ENCODE results near the gene SLCO1A2. TPM values are rescaled to one million over a fixed set of nuclear protein-coding genes. Genes with fewer than 3 reads are reported as not detected.

Gene SLCO1A2
- total and polyA plus RNA-seq, 2 of the 8 experiments (the other 6 are each of a cell fraction or from before 2014, with no cell fraction given), result 2.9 to 5.1 TPM

DNA sequence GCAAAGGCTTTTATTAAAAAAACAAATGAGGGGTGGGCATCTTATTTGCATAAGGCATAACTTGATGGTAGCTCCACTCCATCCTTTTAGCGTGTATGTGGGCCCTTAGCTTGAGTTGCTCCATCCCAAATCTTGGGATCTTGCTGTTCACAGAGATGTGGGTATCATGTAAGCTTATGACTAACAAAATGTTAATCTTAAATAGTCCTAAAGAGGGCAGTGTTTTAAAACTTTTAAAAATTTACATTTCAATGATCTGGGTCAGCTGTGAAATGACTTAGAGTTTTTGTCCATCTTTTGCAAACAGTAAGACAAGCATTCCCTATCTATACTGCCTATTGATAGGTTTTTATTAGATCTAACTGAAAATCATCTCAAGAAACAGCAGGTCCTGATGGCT, 86.0 kb downstream of the SLCO1A2 start:
- Histone ChIP-seq H3K56ac (replicated peaks; ENCODE audit: insufficient read length, low read depth, low read length) (no peak overlapping the region), H4K8ac (ENCODE audit: extremely low read depth, insufficient read depth, low read length) (no peak overlapping the region), H3K4me3 (ENCODE audit: extremely low read depth in 1 of 4, insufficient read depth in 2 of 4, low read depth in 3 of 4, low read length in 4 of 4) (no peak overlapping the region), H2BK5ac (ENCODE audit: low read depth, low read length) (no peak overlapping the region), H4K91ac (replicated peaks; ENCODE audit: insufficient read length, low read length) (no peak overlapping the region), H3K4ac (replicated peaks; ENCODE audit: insufficient read length, low read depth, low read length) (no peak overlapping the region), H3K79me1 (ENCODE audit: low read depth, low read length) (no peaks in the 10 kb centered on the region), H3K9me3 (ENCODE audit: insufficient read depth in 2 of 2, low read depth in 1 of 2, low read length in 1 of 2) (no peaks in the 10 kb centered on the region), H4K20me1 (replicated peaks in 1 of 2; ENCODE audit: control insufficient read depth in 1 of 2, insufficient read depth in 2 of 2, low read length in 2 of 2) (no peaks in the 10 kb centered on the region), H3K18ac (ENCODE audit: extremely low read depth, low read length) (no peak overlapping the region), H3K23ac (ENCODE audit: insufficient read length) (no peak overlapping the region), H2BK12ac (ENCODE audit: low read depth, low read length) (no peak overlapping the region), H2BK20ac (ENCODE audit: low read length) (no peak overlapping the region), H3K14ac (ENCODE audit: insufficient read length) (no peak overlapping the region), H2AFZ (ENCODE audit: low read length) (peak overlapping the region; percentile 8; the same call in 1 of the 2 replicates), H3K27ac (ENCODE audit: low read depth, low read length) (no peak overlapping the region), H3K4me2 (ENCODE audit: insufficient read depth in 1 of 2, low read depth in 2 of 2, low read length in 2 of 2) (no peak overlapping the region), H3K9ac (replicated peaks in 1 of 4; ENCODE audit: extremely low read depth in 1 of 4, low read depth in 3 of 4, low read length in 3 of 4) (no peak overlapping the region), H3K27me3 (replicated peaks in 1 of 4; ENCODE audit: control insufficient read depth in 3 of 4, extremely low read depth in 1 of 4, insufficient read depth in 3 of 4, low read length in 3 of 4) (no peaks in the 10 kb centered on the region), H3K23me2 (ENCODE audit: low read depth, low read length) (no peaks in the 10 kb centered on the region), H2AK5ac (ENCODE audit: low read depth, low read length) (no peak overlapping the region), H2BK120ac (replicated peaks; ENCODE audit: low read depth, low read length) (no peak overlapping the region), H4K5ac (ENCODE audit: insufficient read length, low read depth, low read length) (no peak overlapping the region), H3K79me2 (ENCODE audit: control insufficient read depth in 1 of 2, insufficient read depth in 2 of 2, low read length in 2 of 2) (no peaks in the 10 kb centered on the region), H3K4me1 (replicated peaks in 1 of 4; ENCODE audit: control insufficient read depth in 3 of 4, insufficient read depth in 4 of 4, low read length in 3 of 4) (peaks cover 0 to 3% (median 0%) of the 10 kb centered on the region in 4 experiments; a peak in 1 of 7 replicates), H3K36me3 (ENCODE audit: control insufficient read depth in 2 of 4, insufficient read depth in 4 of 4, low read length in 3 of 4) (no peaks in the 10 kb centered on the region), H2BK15ac (ENCODE audit: low read length) (no peak overlapping the region)
- POLR2A ChIA-PET (ENCODE audit: partially characterized antibody), result no interaction called here
- WGBS, 2 experiments (ENCODE audit: extremely low coverage in 1 of 2, insufficient coverage in 1 of 2, insufficient read length in 1 of 2, insufficient replicate concordance in 2 of 2, low coverage in 1 of 2, low lambda C conversion rate in 2 of 2, missing lambda C conversion rate in 1 of 2), result 88% methylated on average over 1 of the region's 1 CpG; no CpG with 5 or more reads in 1 of the 2 experiments
- TF ChIP-seq RAD21 (IDR thresholded peaks at IDR 0.05 in 1 of 2, conservative IDR thresholded peaks at IDR 0.05 in 1 of 2; ENCODE audit: low read depth in 2 of 2, low read length in 2 of 2) (0 out of 4 replicates have a peak, but pooled peaks of 1 of the 2 experiments have one; percentile 5), RFX5 (IDR thresholded peaks at IDR 0.05; ENCODE audit: borderline replicate concordance, low read depth, low read length) (no peak)
- DNase-seq (ENCODE audit: low read depth in 1 of 2, low spot score in 2 of 2) (no peak), FAIRE-seq (no peak)
- CTCF ChIA-PET (ENCODE audit: partially characterized antibody), result interaction anchor here (0.7 to 2.1 kb wide), 10 partner anchors 16 to 300 kb away, joined by 3 to 10 read pairs (median 4); no protein-coding TSS in a partner anchor

Data from H1 (cell line).